Ovary (tissue), 9 donors: ENCODE results near the gene C11orf52. TPM values are rescaled to one million over a fixed set of nuclear protein-coding genes. Genes with fewer than 3 reads are reported as not detected.

Source experiments
- DNase-seq, 5 donors: peaks; one replicate each; pipeline ENCODE4 v3.0.0-alpha.2; 2019 to 2020
- H3K27ac ChIP-seq, 2 donors: fragments of 200-600 bp; one replicate each; pipeline versions ENCODE4 v1.5.1 to v1.8.0; 2019 to 2022
- H3K27me3 ChIP-seq: fragments of 200-600 bp; one replicate; pipeline ENCODE4 v1.8.0; 2022
- H3K36me3 ChIP-seq: fragments of 200-600 bp; sonication (generic); one replicate; pipeline ENCODE4 v1.5.1; 2019
- H3K4me1 ChIP-seq: one replicate; pipeline ENCODE4 v1.8.1; 2013; ENCODE audit warnings: mild to moderate bottlenecking, moderate library complexity; ENCODE audit not compliant: insufficient read depth
- H3K4me3 ChIP-seq: fragments of 200-600 bp; sonication (generic); one replicate; pipeline ENCODE4 v1.5.1; 2017
- H3K9me3 ChIP-seq, 2 donors: fragments of 200-600 bp in 1 of 2; sonication (generic) in 1 of 2; one replicate each; pipeline versions ENCODE4 v1.5.1 to v1.8.1; 2013 to 2019; ENCODE audit warnings: mild to moderate bottlenecking in 1 of 2, moderate library complexity in 1 of 2
- CTCF ChIP-seq, 3 donors: fragments of 450-650 bp in 2 of 3; fragments of 200-600 bp in 1 of 3; IDR thresholded peaks; one replicate each; pipeline versions ENCODE4 v1.5.1 to v1.8.0; 2016 to 2022; ENCODE audit warnings: antibody characterized with exemption in 3 of 3, mild to moderate bottlenecking in 1 of 3
- EP300 ChIP-seq: sonication (generic); formaldehyde crosslinking; IDR thresholded peaks from one replicate; pipeline ENCODE4 v1.6.1; 2017; ENCODE audit warnings: antibody characterized with exemption
- POLR2A ChIP-seq: fragments of 450-650 bp; IDR thresholded peaks from one replicate; pipeline ENCODE4 v1.6.1; 2017; ENCODE audit warnings: antibody characterized with exemption, mild to moderate bottlenecking, moderate library complexity
- WGBS, 3 donors: extraction: QIAGEN DNeasy Blood & Tissue Kit in 1 of 3; methylation state at CpG; one replicate each; pipeline versions ENCODE4 v1.1.5 to v1.1.7; 2013 to 2017; 5-methylcytosine and 5-hydroxymethylcytosine counted together
- intact Hi-C, 4 donors: fragments of 100-400 bp; cut with DNase I; formaldehyde crosslinking; loops; one replicate each; pipeline versions ENCODE4 v1.11.0 to v1.15.1; 2022 to 2023
- polyA plus RNA-seq, 2 donors: library from polyadenylated mRNA; stranded (reverse); fragments of 200-250 nt in 1 of 2; fragments of 350-450 nt in 1 of 2; fragmentation: Illumina TruSeq in 1 of 2; extraction: RNeasy Lipid Tissue Mini Kit (QIAGEN cat#74804) in 1 of 2; gene quantifications; one replicate each; pipeline ENCODE4 v1.2.3, GENCODE V29; 2013 to 2014
- total RNA-seq, 7 donors: library from RNA; depleted of rRNA in 2 of 7; stranded (reverse); fragments of >200 nt in 2 of 7; fragmentation: NEBNext Ultra II Directional in 3 of 7; extraction: Animal tissue kit (Norgen Biotek cat#: 25700) in 3 of 7; gene quantifications; one replicate each; pipeline versions ENCODE4 v1.1.0 to v1.2.4, GENCODE V29; 2016 to 2023
- donor health status: DM: no; HTN: no; CAD: no; lungs with moderate emphysema.
- donor health status: DM: no; HTN: no; CAD: no.
- donor health status: Bipolar disorder and iron deficiency.
- donor health status: DM: yes; HTN: yes; CAD: no.
- donor health status: DM: no; HTN: no; CAD: no.
- donor health status: DM: yes; HTN: yes; CAD: no.

Gene C11orf52
- total and polyA plus RNA-seq, 9 donors: 1.3 to 5.9 (median 2.3) TPM; not detected in 1

DNA sequence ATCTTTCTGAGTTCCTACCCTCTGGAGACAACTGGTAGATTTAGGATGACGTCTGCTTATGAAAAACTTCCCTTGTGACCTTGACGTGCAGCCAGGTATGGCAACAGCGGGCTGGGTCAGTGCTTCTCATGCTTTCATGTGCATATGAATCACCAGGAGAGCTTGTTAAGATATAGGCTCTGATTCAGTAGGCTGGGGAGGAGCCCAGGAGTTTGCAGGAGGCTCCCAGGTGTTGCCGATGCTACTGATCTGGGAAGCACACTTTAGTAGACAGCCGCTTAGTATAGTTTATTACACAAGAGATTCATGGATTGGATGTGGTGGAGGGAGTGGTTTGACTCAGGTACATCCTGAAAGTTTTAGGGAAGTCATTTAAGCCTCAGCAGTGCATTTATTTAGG lies 42.2 kb downstream of the C11orf52 start:
- no peak for DNase-seq
- intact Hi-C loops: no loop called here
- Histone ChIP-seq H3K9me3 (no peaks in the 10 kb centered on the region), H3K4me3 (no peak overlapping the region), H3K36me3 (no peaks in the 10 kb centered on the region), H3K27me3 (no peaks in the 10 kb centered on the region), H3K4me1 (no peaks in the 10 kb centered on the region), H3K27ac (no peak overlapping the region)
- TF ChIP-seq POLR2A: no peak
- no peak for TF ChIP-seq CTCF (IDR thresholded peaks at IDR 0.05)
- no peak for TF ChIP-seq EP300
- 57 to 64% (median 59%) methylated on average over 5 of the region's 5 CpGs for WGBS, 3 donors

DNA sequence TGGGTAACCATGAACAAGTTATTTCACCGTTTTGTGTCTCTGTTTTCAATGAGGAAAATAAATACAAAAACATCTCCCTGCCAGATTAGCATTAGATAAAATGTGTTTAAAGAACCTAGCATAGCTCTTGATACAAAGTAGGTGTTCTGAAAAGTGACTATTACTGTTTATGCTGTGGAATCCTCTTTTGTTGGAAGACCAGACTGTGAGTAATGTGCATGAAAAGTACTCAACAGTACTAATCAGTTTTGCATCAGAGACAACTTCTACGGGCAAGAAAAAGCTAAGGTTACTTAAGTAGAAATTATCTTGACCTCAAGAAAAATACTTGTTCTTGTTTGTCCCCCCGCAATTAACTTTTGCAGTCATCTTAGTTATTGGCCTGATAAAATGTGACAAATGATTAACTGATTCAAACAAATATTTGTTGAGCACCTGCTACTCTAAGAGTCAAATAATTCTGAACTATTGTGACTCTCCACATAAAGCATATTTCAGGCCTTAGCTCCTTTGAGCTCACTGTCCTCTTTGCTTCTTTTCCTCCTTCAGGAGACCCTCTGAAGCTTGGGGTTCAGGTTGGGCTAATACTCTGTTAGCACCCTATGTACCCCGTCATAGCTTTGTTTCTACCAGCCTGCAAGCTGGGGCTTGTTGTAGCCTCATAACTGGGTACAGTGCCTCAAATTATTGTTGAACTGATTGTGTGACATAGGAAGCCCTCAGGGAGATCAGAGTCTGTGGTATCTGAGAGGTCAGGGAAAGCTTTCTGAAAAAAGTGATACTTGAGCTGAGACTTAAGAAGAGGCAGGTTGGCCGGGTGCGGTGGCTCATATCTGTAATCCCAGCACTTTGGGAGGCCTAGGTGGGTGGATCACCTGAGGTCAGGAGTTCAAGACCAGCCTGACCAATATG lies 42.9 kb downstream of the C11orf52 start:
- H3K4me3 ChIP-seq: no peak overlapping the region
- TF ChIP-seq EP300: no peak
- no peak for TF ChIP-seq POLR2A
- TF ChIP-seq CTCF (IDR thresholded peaks at IDR 0.05): no peak
- H3K27me3 ChIP-seq: no peaks in the 10 kb centered on the region
- no peaks in the 10 kb centered on the region for H3K36me3 ChIP-seq
- no peak overlapping the region for H3K27ac ChIP-seq
- H3K9me3 ChIP-seq: no peaks in the 10 kb centered on the region
- DNase-seq: no peak
- H3K4me1 ChIP-seq: no peaks in the 10 kb centered on the region
- 77 to 85% (median 80%) methylated on average over 6 of the region's 6 CpGs for WGBS, 3 donors
- intact Hi-C loops: no loop called here

DNA sequence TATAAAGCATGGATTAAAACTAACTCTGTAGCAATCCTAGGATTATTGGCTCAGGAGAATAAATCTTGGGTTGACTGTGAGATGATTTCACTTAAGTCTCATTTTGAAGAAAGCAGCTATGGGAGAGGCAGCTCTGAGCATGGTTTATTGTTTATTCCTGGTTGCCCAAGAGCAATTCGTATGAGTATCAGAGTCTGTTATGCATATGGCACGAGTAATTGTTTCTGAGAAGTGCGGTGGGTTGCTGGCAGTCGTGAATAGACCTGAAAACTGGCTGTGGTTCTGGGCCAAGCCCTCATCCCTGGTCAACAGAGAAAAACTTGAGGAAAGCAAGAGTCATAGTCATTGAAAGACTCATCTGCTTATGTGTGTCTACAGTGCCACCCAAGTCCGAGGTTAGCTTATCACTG lies 45.2 kb downstream of the C11orf52 start:
- Histone ChIP-seq H3K4me3 (no peak overlapping the region), H3K27me3 (no peaks in the 10 kb centered on the region), H3K4me1 (no peaks in the 10 kb centered on the region), H3K9me3 (no peaks in the 10 kb centered on the region), H3K27ac (no peak overlapping the region), H3K36me3 (no peaks in the 10 kb centered on the region)
- TF ChIP-seq EP300 (no peak), POLR2A (no peak), CTCF (IDR thresholded peaks at IDR 0.05) (no peak)
- WGBS, 3 donors: 80 to 87% (median 85%) methylated on average over 5 of the region's 5 CpGs
- DNase-seq: no peak
- intact Hi-C loops: no loop called here

DNA sequence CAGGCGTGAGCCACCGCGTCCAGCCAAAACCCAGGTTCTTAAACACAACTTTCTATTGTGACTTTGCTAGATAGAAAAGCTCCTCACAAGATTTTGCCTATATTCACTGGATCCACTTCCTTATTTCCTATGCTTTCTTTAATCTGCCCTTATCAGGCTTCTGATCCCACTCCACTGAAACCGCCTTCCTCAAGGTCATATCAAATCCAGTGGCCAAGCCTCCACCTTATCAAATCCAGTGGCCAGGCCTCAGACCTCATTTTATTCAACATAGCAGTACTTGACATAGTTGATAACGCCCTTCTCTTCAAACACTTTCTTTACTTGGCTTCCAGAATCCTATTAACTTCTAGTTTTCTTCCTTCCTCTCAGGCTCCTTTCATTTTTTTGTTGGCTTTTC lies 48.0 kb downstream of the C11orf52 start:
- Histone ChIP-seq H3K4me1 (no peaks in the 10 kb centered on the region), H3K4me3 (no peak overlapping the region), H3K27me3 (no peaks in the 10 kb centered on the region), H3K27ac (no peak overlapping the region), H3K36me3 (no peaks in the 10 kb centered on the region), H3K9me3 (no peaks in the 10 kb centered on the region)
- intact Hi-C loops: no loop called here
- 89 to 91% (median 90%) methylated on average over 5 of the region's 5 CpGs for WGBS, 3 donors
- DNase-seq: no peak
- TF ChIP-seq POLR2A (no peak), EP300 (no peak), CTCF (IDR thresholded peaks at IDR 0.05) (no peak)
